Neural cell (in vitro differentiated cells): ENCODE results near the gene CLSTN3.
A peak's percentile ranks its signal among the peaks of the same experiment; 100 is the strongest.

Source experiments
- EP300 ChIP-seq: fragments of 450-650 bp; conservative IDR thresholded peaks from 2 replicates; pipeline ENCODE4 v1.6.1; 2014; ENCODE audit warnings: antibody characterized with exemption, mild to moderate bottlenecking, moderate library complexity; ENCODE audit not compliant: poor library complexity, severe bottlenecking
- EZH2 ChIP-seq: fragments of 200-600, 300-800 bp; shearing (Covaris generic), sonication (generic); IDR thresholded peaks from 2 replicates; pipeline ENCODE4 v1.6.1; 2014; ENCODE audit warnings: antibody characterized with exemption, low read length, borderline replicate concordance, mild to moderate bottlenecking; ENCODE audit not compliant: insufficient read depth, poor library complexity, severe bottlenecking
- MXI1 ChIP-seq: fragments of 450-650 bp; conservative IDR thresholded peaks from 2 replicates; pipeline ENCODE4 v1.6.1; 2014; ENCODE audit warnings: antibody characterized with exemption, mild to moderate bottlenecking; ENCODE audit not compliant: poor library complexity, severe bottlenecking
- POLR2AphosphoS5 ChIP-seq: IDR thresholded peaks from 2 replicates; pipeline ENCODE4 v1.6.1; 2012
- RAD21 ChIP-seq: fragments of 450-650 bp; conservative IDR thresholded peaks from 2 replicates; pipeline ENCODE4 v1.6.1; 2014; ENCODE audit warnings: antibody characterized with exemption, mild to moderate bottlenecking, moderate library complexity
- REST ChIP-seq: IDR thresholded peaks from 2 replicates; pipeline ENCODE4 v1.6.1; 2012; ENCODE audit warnings: borderline replicate concordance
- SMC3 ChIP-seq: fragments of 450-650 bp; conservative IDR thresholded peaks from 2 replicates; pipeline ENCODE4 v1.6.1; 2014; ENCODE audit warnings: antibody characterized with exemption, mild to moderate bottlenecking, moderate library complexity; ENCODE audit not compliant: poor library complexity
- TAF1 ChIP-seq: IDR thresholded peaks from 2 replicates; pipeline ENCODE4 v1.6.1; 2012; ENCODE audit warnings: low read depth
- TF ChIP-seq, protein P1 (sequence below): fragments of 450-650 bp; IDR thresholded peaks from 2 replicates; pipeline ENCODE4 v1.5.1; 2014; ENCODE audit warnings: antibody characterized with exemption, mild to moderate bottlenecking, moderate library complexity; ENCODE audit not compliant: poor library complexity, severe bottlenecking

DNA sequence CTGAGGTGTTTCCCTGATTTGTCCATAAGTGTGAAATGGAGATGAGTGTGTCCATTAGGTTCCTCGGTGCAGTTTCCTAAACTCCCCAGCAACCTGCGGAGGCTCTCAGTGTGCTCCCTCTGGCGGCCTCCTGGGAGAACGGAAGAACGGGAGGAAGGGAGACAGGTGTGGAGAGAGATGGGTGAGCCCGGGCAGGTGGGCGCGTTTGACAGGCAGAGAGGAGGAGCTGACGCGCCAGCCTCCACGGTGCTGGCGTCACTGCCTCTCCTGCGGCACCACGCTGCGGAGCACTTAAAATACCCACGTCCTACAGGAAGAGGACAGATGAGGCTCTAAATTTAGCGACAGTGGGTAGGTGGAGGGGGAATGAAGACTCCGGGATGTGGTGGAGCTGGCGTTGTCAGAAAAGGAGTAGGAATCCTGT, 32.5 kb downstream of the CLSTN3 start:
- TF ChIP-seq, protein P1, sequence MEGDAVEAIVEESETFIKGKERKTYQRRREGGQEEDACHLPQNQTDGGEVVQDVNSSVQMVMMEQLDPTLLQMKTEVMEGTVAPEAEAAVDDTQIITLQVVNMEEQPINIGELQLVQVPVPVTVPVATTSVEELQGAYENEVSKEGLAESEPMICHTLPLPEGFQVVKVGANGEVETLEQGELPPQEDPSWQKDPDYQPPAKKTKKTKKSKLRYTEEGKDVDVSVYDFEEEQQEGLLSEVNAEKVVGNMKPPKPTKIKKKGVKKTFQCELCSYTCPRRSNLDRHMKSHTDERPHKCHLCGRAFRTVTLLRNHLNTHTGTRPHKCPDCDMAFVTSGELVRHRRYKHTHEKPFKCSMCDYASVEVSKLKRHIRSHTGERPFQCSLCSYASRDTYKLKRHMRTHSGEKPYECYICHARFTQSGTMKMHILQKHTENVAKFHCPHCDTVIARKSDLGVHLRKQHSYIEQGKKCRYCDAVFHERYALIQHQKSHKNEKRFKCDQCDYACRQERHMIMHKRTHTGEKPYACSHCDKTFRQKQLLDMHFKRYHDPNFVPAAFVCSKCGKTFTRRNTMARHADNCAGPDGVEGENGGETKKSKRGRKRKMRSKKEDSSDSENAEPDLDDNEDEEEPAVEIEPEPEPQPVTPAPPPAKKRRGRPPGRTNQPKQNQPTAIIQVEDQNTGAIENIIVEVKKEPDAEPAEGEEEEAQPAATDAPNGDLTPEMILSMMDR, result peak; percentile 18
- no peak for TF ChIP-seq EP300
- no peak for TF ChIP-seq RAD21
- no peak for TF ChIP-seq EZH2
- TF ChIP-seq MXI1, result no peak
- TF ChIP-seq REST, result no peak
- no peak for TF ChIP-seq TAF1
- no peak for TF ChIP-seq POLR2AphosphoS5
- no peak for TF ChIP-seq SMC3
